GM08714 (cell line): ENCODE results near the gene ANKRD23.
"Not testable (repeated sequence)": the region's sequence is repeated elsewhere in the genome, so short reads cannot be mapped to it uniquely, and the experiment has no call there.

Experiments
- H3K4me3 ChIP-seq: fragments of 200-500 bp; sonication (Bioruptor generic); 2 replicates; pipeline ENCODE4 v1.5.1; 2014; ENCODE audit warnings: mild to moderate bottlenecking, low read length, inconsistent platforms
- ZNF274 ChIP-seq: IDR thresholded peaks from 2 replicates; pipeline ENCODE4 v1.6.1; 2012; ENCODE audit warnings: mild to moderate bottlenecking, low read depth, low read length

Gene ANKRD23

GRCh38 chr2:96801005-96801785 is 42.6 kb downstream of the ANKRD23 start:
- TF ChIP-seq ZNF274: no peak
- H3K4me3 ChIP-seq: no peak overlapping the region

GRCh38 chr2:96800061-96801004 is 43.5 kb downstream of the ANKRD23 start:
- TF ChIP-seq ZNF274: no peak
- H3K4me3 ChIP-seq: no peak overlapping the region

- no peak for TF ChIP-seq ZNF274
- H3K4me3 ChIP-seq: no peak overlapping the region
These were observed 44.2 kb downstream of the ANKRD23 start for GRCh38 chr2:96799623-96799935.

- no peak overlapping the region for H3K4me3 ChIP-seq
- no peak for TF ChIP-seq ZNF274
These were observed 44.8 kb downstream of the ANKRD23 start for GRCh38 chr2:96798733-96799622.

GRCh38 chr2:96797066-96797625 is 46.7 kb downstream of the ANKRD23 start:
- TF ChIP-seq ZNF274: no peak
- H3K4me3 ChIP-seq: no peak overlapping the region

GRCh38 chr2:96796497-96796896 is 47.3 kb downstream of the ANKRD23 start:
- not testable (repeated sequence) for H3K4me3 ChIP-seq

GRCh38 chr2:96795076-96795475 is 48.7 kb downstream of the ANKRD23 start:
- TF ChIP-seq ZNF274: no peak
- H3K4me3 ChIP-seq: no peak overlapping the region

GRCh38 chr2:96792772-96793749 is 50.8 kb downstream of the ANKRD23 start:
- no peak for TF ChIP-seq ZNF274
- H3K4me3 ChIP-seq: no peak overlapping the region

- no peak overlapping the region for H3K4me3 ChIP-seq
- TF ChIP-seq ZNF274: no peak
These were observed 54.6 kb downstream of the ANKRD23 start for GRCh38 chr2:96789245-96789617.

- TF ChIP-seq ZNF274: no peak
These were observed 55.2 kb downstream of the ANKRD23 start for GRCh38 chr2:96788442-96789244.

More at GRCh38 chr2:96788442-96789244, 55.2 kb downstream of the ANKRD23 start:
- no peak overlapping the region for H3K4me3 ChIP-seq
